Trophoblast cell (in vitro differentiated cells and primary cell): ENCODE measurements around the gene PRR16.

ENCODE experiments used
- DNase-seq, 2 donors: peaks; one replicate each; pipeline ENCODE4 v3.0.0-alpha.2; 2016
- H2AFZ ChIP-seq: 2 replicates; pipeline ENCODE4 v1.6.1; 2013; ENCODE audit warnings: low read length, moderate library complexity, mild to moderate bottlenecking; ENCODE audit not compliant: insufficient read depth, poor library complexity
- H2AK5ac ChIP-seq: 2 replicates; pipeline ENCODE4 v1.6.1; 2013; ENCODE audit warnings: mild to moderate bottlenecking, low read length
- H2BK120ac ChIP-seq: 2 replicates; pipeline ENCODE4 v1.6.1; 2013; ENCODE audit warnings: low read length, mild to moderate bottlenecking, moderate library complexity; ENCODE audit not compliant: insufficient read depth, poor library complexity
- H2BK12ac ChIP-seq: 2 replicates; pipeline ENCODE4 v1.6.1; 2013; ENCODE audit warnings: mild to moderate bottlenecking, low read length, moderate library complexity
- H2BK5ac ChIP-seq: 2 replicates; pipeline ENCODE4 v1.6.1; 2013; ENCODE audit warnings: low read length, low read depth, moderate library complexity, mild to moderate bottlenecking; ENCODE audit not compliant: poor library complexity
- H3K14ac ChIP-seq: 2 replicates; pipeline ENCODE4 v1.6.1; 2013; ENCODE audit warnings: mild to moderate bottlenecking, low read length
- H3K18ac ChIP-seq: 2 replicates; pipeline ENCODE4 v1.6.1; 2013; ENCODE audit warnings: mild to moderate bottlenecking, low read length
- H3K23ac ChIP-seq: 2 replicates; pipeline ENCODE4 v1.6.1; 2013; ENCODE audit warnings: low read length
- H3K27ac ChIP-seq: 2 replicates; pipeline ENCODE4 v1.5.1; 2013; ENCODE audit warnings: low read depth, mild to moderate bottlenecking, inconsistent platforms, low read length, moderate library complexity
- H3K27me3 ChIP-seq: 2 replicates; pipeline ENCODE4 v1.6.1; 2013; ENCODE audit warnings: inconsistent platforms, mild to moderate bottlenecking, low read length, moderate library complexity; ENCODE audit not compliant: insufficient read depth
- H3K36me3 ChIP-seq, 2 experiments: 1 replicate in 1 of 2; 2 replicates in 1 of 2; pipeline ENCODE4 v1.6.1; 2013; ENCODE audit warnings: low read length in 2 of 2, mild to moderate bottlenecking in 2 of 2, moderate library complexity in 1 of 2; ENCODE audit not compliant: insufficient read depth in 2 of 2, control insufficient read depth in 1 of 2
- H3K4ac ChIP-seq: 2 replicates; pipeline ENCODE4 v1.6.1; 2013; ENCODE audit warnings: low read depth, mild to moderate bottlenecking, low read length, moderate library complexity
- H3K4me1 ChIP-seq, 2 experiments: 1 replicate in 1 of 2; 2 replicates in 1 of 2; pipeline ENCODE4 v1.6.1; 2013; ENCODE audit warnings: low read length in 2 of 2, mild to moderate bottlenecking in 2 of 2, moderate library complexity in 1 of 2; ENCODE audit not compliant: insufficient read depth in 2 of 2, control insufficient read depth in 1 of 2
- H3K4me2 ChIP-seq: 2 replicates; pipeline ENCODE4 v1.6.1; 2013; ENCODE audit warnings: inconsistent platforms, mild to moderate bottlenecking, low read length, moderate library complexity
- H3K4me3 ChIP-seq: 2 replicates; pipeline ENCODE4 v1.5.1; 2013; ENCODE audit warnings: mild to moderate bottlenecking, low read depth, low read length, inconsistent platforms
- H3K79me1 ChIP-seq: one replicate; pipeline ENCODE4 v1.6.1; 2013; ENCODE audit warnings: low read length
- H3K79me2 ChIP-seq: 2 replicates; pipeline ENCODE4 v1.6.1; 2013; ENCODE audit warnings: low read length, mild to moderate bottlenecking; ENCODE audit not compliant: control insufficient read depth, insufficient read depth, poor library complexity
- H3K9ac ChIP-seq: 2 replicates; pipeline ENCODE4 v1.6.1; 2013; ENCODE audit warnings: mild to moderate bottlenecking, low read length
- H3K9me3 ChIP-seq: 2 replicates; pipeline ENCODE4 v1.6.1; 2013; ENCODE audit warnings: low read depth, mild to moderate bottlenecking, control low read depth, inconsistent platforms, low read length; ENCODE audit not compliant: insufficient read depth
- H4K12ac ChIP-seq: 2 replicates; pipeline ENCODE4 v1.6.1; 2013; ENCODE audit warnings: low read depth, mild to moderate bottlenecking, low read length, moderate library complexity
- H4K8ac ChIP-seq: 2 replicates; pipeline ENCODE4 v1.6.1; 2013; ENCODE audit warnings: low read depth, mild to moderate bottlenecking, low read length, moderate library complexity
- H4K91ac ChIP-seq: one replicate; pipeline ENCODE4 v1.6.1; 2013; ENCODE audit warnings: low read depth, mild to moderate bottlenecking, low read length, moderate library complexity
- WGBS: extraction: QIAGEN DNeasy Blood & Tissue Kit; methylation state at CpG from one replicate; pipeline ENCODE4 v1.1.7; 2013; ENCODE audit warnings: missing lambda C conversion rate; ENCODE audit not compliant: insufficient read length, insufficient coverage; ENCODE audit errors: extremely low coverage; 5-methylcytosine and 5-hydroxymethylcytosine counted together

The PRR16 gene

DNA sequence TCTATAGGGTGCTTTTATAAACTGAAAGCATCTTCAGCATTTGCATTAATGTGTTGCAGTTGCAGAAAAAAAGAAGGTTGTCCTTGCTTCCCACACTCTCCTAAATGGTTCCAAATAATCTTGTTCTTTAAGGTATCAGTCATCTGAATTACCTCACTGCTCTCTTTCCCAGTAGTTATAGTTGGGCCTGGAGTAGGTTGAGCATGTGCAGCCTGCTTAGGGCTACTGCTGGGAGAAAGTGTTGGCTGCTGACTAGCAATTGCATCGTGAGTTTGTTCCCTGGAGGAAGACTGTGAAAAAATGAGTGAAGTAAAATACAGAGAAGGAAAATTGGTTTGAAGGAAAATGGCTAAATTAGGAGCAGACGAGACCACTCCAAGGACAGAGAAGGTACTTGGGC, 74.5 kb downstream of the PRR16 start:
- H3K4me1 ChIP-seq, result no peaks in the 10 kb centered on the region
- no peak overlapping the region for H2BK120ac ChIP-seq
- no peak overlapping the region for H3K4me3 ChIP-seq
- no peak overlapping the region for H3K4me2 ChIP-seq
- no peak overlapping the region for H3K18ac ChIP-seq
- H2BK5ac ChIP-seq, result no peak overlapping the region
- no peak overlapping the region for H2BK12ac ChIP-seq
- H3K9me3 ChIP-seq, result no peaks in the 10 kb centered on the region
- no peak overlapping the region for H3K9ac ChIP-seq
- no peak overlapping the region for H4K8ac ChIP-seq
- H3K27ac ChIP-seq, result no peak overlapping the region
- no peaks in the 10 kb centered on the region for H3K79me2 ChIP-seq
- DNase-seq, result no peak
- H3K36me3 ChIP-seq, result no peaks in the 10 kb centered on the region
- no peaks in the 10 kb centered on the region for H3K27me3 ChIP-seq
- H2AFZ ChIP-seq, result no peak overlapping the region
- no peak overlapping the region for H3K23ac ChIP-seq
- WGBS, result no CpG with 5 or more reads among the region's 2 CpGs
- no peak overlapping the region for H4K12ac ChIP-seq
- H3K79me1 ChIP-seq, result no peaks in the 10 kb centered on the region
- H2AK5ac ChIP-seq, result no peak overlapping the region
- no peak overlapping the region for H3K4ac ChIP-seq
- H4K91ac ChIP-seq, result no peak overlapping the region
- H3K14ac ChIP-seq, result no peak overlapping the region

DNA sequence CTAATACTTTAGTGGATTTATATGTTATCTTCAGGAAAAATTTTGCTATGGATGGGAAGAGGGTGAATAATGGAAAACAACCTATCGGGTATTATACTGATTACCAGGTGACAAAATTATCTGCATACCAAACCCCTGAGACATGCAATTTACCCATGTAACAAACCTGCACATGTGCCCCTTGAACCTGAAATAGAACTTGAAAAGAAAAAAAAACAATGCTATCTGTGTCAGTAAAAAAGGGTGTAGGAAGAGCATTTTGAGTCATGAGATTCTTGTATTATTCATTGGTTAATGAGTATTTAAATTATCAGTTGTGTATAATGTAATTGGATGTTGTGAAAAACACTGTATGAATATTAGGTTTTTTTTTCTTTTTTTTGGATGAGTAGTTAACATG, 75.4 kb downstream of the PRR16 start:
- Histone ChIP-seq H2BK5ac (no peak overlapping the region), H3K27ac (no peak overlapping the region), H3K36me3 (no peaks in the 10 kb centered on the region), H3K4ac (no peak overlapping the region), H3K9ac (no peak overlapping the region), H3K23ac (no peak overlapping the region), H3K79me1 (no peaks in the 10 kb centered on the region), H3K4me2 (no peak overlapping the region), H2AK5ac (no peak overlapping the region), H3K4me1 (no peaks in the 10 kb centered on the region), H4K8ac (no peak overlapping the region), H3K9me3 (no peaks in the 10 kb centered on the region), H3K14ac (no peak overlapping the region), H2BK120ac (no peak overlapping the region), H2BK12ac (no peak overlapping the region), H3K79me2 (no peaks in the 10 kb centered on the region), H2AFZ (no peak overlapping the region), H4K12ac (no peak overlapping the region), H3K4me3 (no peak overlapping the region), H3K18ac (no peak overlapping the region), H4K91ac (no peak overlapping the region), H3K27me3 (no peaks in the 10 kb centered on the region)
- no CpG with 5 or more reads among the region's 1 CpG for WGBS
- no peak for DNase-seq

DNA sequence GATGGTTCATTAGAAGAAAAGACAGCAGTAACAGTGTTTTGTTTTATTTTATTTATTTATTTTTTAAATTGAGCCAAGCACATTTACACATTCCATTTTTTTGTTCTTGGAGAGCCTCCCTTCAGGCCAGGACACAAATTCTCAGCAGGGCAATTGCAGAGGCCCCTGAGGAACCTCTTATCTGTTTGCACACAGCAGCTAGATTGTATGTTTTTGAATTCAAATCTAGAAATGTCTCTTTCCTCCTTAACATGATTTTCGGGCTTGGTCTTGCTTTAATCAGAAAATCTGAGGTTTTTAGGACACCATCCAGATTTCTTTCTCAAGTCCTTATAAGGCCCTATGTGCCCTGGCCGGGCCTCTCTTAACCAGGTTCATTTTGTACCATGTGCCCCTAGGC, 76.0 kb downstream of the PRR16 start:
- no peaks in the 10 kb centered on the region for H3K4me1 ChIP-seq
- H3K14ac ChIP-seq, result no peak overlapping the region
- H2AFZ ChIP-seq, result no peak overlapping the region
- DNase-seq, result no peak
- H3K79me2 ChIP-seq, result no peaks in the 10 kb centered on the region
- no peaks in the 10 kb centered on the region for H3K9me3 ChIP-seq
- no peak overlapping the region for H3K4me2 ChIP-seq
- H4K91ac ChIP-seq, result no peak overlapping the region
- H2BK5ac ChIP-seq, result no peak overlapping the region
- no peak overlapping the region for H3K18ac ChIP-seq
- H2BK12ac ChIP-seq, result no peak overlapping the region
- no peak overlapping the region for H3K9ac ChIP-seq
- no peak overlapping the region for H3K4ac ChIP-seq
- no peak overlapping the region for H4K12ac ChIP-seq
- H3K36me3 ChIP-seq, result no peaks in the 10 kb centered on the region
- no peak overlapping the region for H2AK5ac ChIP-seq
- no peaks in the 10 kb centered on the region for H3K27me3 ChIP-seq
- no CpG with 5 or more reads among the region's 2 CpGs for WGBS
- H3K27ac ChIP-seq, result no peak overlapping the region
- no peak overlapping the region for H4K8ac ChIP-seq
- no peaks in the 10 kb centered on the region for H3K79me1 ChIP-seq
- no peak overlapping the region for H3K4me3 ChIP-seq
- no peak overlapping the region for H2BK120ac ChIP-seq
- H3K23ac ChIP-seq, result no peak overlapping the region

DNA sequence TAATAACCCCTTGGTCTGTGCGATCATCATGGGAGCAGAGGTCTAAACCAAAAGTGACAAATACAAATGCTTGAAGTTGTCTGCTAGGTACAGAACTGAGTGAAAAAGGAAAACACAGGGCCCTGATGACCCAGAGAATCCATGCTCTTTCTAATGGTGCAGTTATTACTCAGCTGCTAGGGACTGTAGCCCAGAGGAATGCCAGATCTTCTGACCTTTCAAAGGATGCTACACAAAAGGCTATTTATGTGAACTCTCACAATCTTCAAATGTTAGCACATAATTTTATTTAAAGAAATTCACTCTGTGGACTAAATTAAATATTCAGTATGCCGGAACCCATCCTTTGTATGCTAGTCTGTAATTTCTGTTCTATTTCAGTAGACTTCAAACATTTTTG, 79.9 kb downstream of the PRR16 start:
- H3K9me3 ChIP-seq, result no peaks in the 10 kb centered on the region

More for the DNA sequence above, 79.9 kb downstream of the PRR16 start:
- Histone ChIP-seq H4K91ac (no peak overlapping the region), H3K79me1 (no peaks in the 10 kb centered on the region), H3K9ac (no peak overlapping the region), H3K27me3 (no peaks in the 10 kb centered on the region), H2BK120ac (no peak overlapping the region), H3K79me2 (no peaks in the 10 kb centered on the region), H3K4me2 (no peak overlapping the region), H3K23ac (no peak overlapping the region), H3K36me3 (no peaks in the 10 kb centered on the region), H3K18ac (no peak overlapping the region), H2AK5ac (no peak overlapping the region), H3K27ac (no peak overlapping the region), H2BK5ac (no peak overlapping the region), H3K14ac (no peak overlapping the region), H3K4me3 (no peak overlapping the region), H4K8ac (no peak overlapping the region), H3K4ac (no peak overlapping the region), H3K4me1 (no peaks in the 10 kb centered on the region), H2AFZ (no peak overlapping the region), H4K12ac (no peak overlapping the region), H2BK12ac (no peak overlapping the region)
- no CpG with 5 or more reads among the region's 2 CpGs for WGBS
- no peak for DNase-seq
